ENCODE data around the gene DNAH17.

Gene DNAH17

DNA sequence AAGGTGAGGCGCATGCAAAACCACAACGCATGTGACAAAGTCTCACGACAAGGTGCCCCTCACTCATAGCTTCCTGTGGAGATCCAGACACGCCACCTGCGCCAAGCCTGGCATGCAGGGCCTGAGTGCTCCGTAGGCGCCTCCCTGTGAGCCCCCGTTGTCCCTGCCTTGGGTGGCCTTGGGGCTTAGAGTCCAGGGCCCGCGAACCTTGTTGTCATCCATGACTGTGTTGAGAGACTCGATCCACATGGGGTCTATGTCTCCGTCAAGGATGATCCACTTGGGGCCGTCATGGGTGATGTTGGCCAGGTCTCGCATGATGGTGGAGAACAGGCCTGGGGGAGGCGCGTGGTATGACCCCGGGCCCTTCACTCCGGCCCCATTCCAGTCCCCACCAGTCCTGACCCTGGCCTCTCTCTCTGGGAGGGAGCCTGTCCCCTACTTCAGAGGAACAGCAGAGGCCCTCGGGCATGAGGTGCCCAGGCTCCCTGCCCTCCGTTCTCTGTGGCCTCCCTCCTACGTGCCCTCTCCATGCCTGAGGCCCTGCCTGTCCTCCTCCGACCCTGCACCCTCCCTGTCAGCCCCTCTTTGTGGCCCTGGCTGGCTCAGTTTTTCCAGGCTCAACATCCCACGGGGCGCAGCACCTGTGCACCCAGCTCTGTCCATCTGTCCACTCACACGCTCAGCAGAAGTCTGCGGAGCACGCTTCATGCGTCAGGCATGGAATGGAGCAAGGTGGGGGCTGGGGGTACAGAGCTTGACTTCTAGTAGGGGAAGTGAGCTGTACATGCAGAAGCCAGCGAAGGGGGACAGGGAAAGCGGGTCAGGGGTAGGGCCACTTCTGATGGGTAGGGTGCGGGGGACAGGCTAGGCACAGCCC, 85.7 kb downstream of the DNAH17 start:
- no peak for DNase-seq

GRCh38 chr17:78490673-78491072, 86.5 kb downstream of the DNAH17 start:
- DNase-seq = no peak

DNA sequence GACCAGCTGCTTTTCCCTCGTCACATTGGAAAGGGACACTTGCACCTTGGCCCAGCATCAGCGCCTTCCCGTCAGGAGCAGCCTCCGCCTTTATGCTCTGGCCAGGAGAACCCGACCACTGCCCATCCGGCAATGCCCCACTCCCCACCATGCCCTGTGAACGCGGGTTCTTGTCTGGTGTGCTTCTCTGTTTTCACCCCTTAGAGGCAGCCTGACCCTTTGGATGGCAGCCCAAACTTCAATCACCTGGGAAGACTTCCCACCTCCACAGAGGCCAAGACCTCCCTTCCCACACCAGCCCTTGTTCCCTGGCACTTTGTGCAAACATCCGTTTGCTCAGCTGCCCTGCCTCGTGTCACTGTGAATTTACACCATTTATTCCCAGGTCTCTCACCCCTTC, 87.0 kb downstream of the DNAH17 start:
- DNase-seq = no peak

DNA sequence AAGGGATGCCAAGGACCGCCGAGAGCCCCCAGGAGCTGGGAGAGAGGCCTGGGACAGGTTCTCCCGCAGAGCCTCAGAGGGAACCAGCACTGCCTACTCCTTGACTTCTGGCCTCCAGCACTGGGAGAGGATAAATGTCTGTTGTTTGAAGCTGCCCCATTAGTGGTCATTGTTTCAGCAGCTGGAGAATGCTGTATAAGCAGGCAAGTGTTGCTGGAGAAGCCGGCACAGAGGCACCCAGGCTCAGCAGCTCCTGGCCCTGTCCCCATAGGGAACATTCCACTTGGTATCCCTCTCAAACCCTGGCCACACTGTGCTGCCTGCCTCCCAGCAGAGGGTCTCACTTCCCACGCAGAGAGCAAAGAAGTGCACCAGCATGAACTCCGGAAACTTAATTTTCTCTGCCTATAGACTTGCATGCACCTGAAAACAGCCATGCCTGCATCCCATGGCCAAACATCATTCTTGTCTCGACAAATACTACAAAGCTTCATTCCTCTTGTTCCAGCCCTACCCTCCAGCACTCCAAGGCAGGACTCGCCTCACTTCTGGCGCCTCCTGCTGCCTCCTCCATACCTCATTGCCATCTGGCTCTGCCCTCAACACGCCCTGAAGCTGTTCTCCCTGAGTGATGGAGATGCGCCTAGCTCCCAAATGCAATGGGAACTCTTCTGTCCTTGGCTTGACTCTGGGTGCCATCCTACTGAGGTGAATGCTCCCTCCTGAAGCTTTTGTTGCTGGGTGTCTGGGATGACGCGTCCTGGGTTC, 88.1 kb downstream of the DNAH17 start:
- no peak for DNase-seq

DNA sequence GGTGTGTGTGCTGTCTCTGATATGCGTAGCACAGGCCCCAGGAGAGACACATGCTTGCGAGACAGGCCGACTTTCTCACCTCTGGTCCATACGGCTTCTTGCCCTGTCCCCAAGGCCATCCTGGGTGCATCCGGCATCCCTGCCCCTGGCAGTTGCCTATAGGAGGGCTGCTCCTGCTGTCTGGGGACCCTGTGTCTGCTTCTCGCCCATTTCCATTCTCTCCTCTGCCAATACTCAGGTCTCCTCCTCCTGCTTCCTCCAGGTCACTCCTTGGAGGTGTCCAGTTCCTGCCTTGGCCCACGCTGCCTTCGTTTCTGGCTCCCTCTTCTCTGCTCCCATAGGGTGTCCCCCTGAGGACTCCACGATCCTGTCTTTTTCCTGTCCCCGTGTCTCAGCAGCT, 89.0 kb downstream of the DNAH17 start:
- no peak for DNase-seq

DNA sequence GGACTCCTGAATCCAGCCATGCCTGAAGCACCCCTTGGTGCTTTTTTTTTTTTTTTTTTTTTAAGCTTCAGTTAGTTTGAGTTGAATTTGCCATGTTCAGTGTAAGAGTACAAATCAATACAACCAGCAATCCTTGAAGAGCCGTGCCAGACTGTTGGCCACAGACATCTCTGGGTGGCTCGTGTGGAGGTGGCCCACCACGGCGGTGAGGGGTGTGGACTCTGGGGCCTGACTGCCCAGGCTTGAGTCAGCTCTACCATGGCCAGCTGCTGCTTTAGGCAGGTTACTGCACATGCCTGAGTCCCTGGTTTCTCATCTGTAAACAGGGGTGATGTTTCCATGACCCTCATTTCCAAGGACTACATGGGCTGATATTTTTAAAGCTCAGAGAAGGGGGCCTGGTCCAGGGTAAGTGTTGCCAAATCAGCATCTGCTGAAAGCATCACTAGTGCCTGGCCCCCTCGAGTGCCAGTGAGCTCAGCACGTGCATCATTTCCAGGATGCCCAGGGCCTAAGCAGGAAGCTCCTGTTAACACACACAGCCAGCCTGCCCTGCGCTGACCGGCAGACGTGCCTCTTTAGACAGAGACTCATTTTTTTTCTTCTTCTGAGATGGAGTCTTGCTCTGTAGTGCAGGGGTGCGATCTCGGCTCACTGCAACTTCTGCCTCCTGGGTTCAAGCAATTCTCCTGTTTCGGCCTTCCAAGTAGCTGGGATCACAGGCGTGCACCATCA, 90.1 kb downstream of the DNAH17 start:
- no peak for DNase-seq

DNA sequence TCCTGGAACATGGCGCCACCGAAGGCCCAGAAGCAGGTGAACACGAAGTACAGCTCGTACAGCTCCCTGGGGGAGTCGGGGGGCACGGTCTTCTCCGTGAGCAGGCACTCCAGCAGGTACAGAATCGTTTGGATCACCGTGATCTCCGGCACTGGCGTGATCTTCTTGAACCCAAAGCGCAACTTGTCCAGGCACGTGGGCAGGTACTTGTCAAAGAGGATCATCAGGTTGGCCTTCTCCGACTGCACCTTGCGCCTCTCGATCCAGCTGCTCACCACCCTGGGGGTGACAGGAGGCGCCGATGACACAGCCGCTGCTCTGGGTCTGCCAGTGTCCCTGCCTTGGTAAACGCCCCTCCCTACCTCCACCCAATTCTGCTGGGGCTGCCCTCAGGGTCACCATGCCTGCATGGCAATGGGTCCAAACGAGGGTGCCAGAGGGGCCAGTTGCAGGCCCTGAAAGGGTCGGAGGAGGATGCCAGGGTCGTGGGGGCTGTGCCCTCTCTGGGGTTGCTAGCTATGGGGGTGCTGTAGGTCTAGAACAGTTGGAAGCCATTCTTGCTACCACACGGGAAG, 90.9 kb downstream of the DNAH17 start:
- DNase-seq = no peak

- no peak for DNase-seq
Observed at GRCh38 chr17:78485290-78486168, 91.7 kb downstream of the DNAH17 start.

DNA sequence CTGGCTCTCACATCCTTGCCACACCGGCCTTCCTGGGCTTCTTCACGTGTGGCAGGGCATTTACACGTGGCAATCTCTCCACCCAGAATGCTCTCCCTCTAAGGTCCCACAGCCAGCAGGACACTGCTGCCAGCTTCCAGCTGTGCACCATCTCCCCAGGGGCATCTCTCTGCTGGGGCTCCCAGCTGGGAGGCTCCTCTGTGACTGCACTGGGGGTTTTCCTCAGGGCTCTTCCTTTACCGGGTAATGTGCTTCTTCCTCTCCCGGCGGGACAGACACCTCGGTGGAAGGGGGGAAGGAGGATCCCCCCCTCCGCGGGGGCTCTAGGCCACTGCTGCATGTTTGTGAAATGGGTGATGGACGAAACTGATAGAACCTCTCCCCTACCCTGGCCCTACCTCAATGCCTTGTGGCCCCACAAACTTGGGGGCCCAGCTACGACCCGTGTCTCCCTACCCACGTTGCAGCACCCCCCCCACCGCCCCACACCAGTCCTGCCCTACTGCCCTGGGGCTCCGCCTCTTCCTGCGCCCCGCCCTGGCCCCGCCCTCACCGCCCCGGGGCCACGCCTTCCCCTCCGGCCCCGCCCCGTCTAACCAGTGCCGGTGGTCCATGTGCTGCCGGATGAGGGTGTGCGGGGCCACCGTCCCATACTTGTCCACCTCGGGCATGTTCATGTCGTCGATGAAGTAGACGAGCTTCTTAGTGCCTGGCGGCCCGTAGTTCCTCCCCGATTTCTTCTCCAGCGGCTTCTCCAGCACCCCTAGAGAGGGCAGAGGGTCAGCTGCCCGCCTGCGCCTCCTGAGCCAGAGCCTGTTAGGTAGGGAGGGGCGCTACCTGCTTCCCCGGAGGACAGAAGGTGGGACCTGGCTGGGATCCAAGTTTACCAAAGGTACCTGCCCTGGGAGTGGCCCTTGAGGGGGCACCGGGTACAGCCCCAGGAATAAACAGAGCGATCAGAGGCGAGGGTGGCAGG, 92.6 kb downstream of the DNAH17 start:
- DNase-seq = no peak

DNA sequence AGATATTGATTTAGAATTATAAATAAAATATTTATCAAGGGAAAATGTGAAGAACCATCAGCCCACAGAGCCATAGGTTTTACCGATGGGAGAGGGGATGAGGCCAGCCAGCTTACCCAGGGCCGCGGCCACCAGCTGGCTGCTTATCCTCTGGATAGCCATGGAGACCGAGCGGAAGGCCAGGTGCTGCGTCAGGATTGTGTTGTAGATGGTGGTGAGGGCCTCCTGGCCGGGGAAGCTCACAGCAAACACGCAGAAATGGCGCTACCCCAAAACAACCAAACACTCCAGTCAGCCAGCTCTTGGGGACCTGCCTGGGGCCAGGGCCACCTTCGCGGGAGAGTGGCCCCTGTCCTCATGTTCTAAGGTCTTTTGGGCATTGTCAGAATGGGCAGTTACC, 97.8 kb downstream of the DNAH17 start:
- DNase-seq = no peak

DNA sequence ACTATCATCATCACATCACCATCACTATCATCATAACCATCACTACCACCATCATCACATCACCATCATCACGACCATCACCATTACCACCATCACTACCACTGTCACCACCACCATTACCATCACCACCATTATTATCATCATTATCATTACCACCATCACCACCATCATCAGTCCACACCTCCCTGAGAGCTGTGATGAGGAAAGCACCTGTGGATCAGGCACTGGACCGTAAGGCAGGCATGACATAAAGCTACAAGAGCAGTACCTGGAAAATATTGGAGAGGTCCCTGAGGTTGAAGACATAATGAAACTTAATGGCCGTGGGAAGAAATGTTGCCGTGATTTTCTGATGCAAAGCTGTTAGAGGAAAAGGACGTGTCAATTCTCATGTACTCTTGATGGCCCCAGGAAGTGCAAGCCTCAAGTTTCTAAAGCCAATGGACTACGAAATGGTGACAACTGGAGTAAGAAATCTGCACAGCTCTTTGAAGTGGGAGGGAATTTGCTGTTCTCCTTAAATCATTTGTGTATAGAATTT, 98.4 kb downstream of the DNAH17 start:
- DNase-seq = no peak

GRCh38 chr17:78477913-78478756, 99.1 kb downstream of the DNAH17 start:
- DNase-seq = no peak

DNA sequence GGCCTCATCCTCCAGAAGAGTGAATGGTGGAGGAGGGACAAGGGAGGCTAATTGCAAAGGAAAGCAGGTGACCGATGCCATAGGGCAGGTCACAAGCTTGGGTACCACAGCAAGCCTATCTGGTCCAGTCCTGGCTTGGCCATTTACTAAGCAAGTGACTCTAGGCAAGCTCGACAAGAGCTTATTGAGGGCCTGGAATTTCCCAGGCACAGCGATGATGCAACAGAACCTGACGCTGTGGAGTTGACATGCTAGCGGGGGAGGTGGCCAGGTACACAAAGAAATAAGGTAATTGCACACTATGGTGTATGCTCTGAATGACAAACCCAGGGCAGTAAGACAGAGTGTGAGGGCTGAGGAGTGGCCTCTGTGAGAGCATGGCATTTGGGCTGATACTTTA, 100.2 kb downstream of the DNAH17 start:
- no peak for DNase-seq

DNA sequence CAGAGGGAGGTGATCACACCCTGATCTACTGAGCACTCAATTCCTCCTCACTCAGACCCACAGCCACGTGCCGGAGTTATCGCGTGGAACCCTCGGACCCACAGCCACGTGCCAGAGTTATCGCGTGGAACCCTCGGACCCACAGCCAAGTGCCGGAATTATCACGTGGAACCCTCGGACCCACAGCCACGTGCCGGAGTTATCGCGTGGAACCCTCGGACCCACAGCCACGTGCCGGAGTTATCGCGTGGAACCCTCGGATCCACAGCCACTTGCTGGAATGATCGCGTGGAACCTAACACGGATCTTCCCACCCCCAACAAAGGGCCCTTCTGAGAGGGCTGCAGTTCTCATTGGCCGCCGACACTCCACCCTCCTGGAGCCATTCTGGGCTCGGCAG, 101.0 kb downstream of the DNAH17 start:
- no peak for DNase-seq

- no peak for DNase-seq
Observed at GRCh38 chr17:78475211-78475610, 102.0 kb downstream of the DNAH17 start.

- no peak for DNase-seq
Observed at GRCh38 chr17:78474614-78475146, 102.5 kb downstream of the DNAH17 start.

GRCh38 chr17:78473951-78474613, 103.1 kb downstream of the DNAH17 start:
- no peak for DNase-seq

DNA sequence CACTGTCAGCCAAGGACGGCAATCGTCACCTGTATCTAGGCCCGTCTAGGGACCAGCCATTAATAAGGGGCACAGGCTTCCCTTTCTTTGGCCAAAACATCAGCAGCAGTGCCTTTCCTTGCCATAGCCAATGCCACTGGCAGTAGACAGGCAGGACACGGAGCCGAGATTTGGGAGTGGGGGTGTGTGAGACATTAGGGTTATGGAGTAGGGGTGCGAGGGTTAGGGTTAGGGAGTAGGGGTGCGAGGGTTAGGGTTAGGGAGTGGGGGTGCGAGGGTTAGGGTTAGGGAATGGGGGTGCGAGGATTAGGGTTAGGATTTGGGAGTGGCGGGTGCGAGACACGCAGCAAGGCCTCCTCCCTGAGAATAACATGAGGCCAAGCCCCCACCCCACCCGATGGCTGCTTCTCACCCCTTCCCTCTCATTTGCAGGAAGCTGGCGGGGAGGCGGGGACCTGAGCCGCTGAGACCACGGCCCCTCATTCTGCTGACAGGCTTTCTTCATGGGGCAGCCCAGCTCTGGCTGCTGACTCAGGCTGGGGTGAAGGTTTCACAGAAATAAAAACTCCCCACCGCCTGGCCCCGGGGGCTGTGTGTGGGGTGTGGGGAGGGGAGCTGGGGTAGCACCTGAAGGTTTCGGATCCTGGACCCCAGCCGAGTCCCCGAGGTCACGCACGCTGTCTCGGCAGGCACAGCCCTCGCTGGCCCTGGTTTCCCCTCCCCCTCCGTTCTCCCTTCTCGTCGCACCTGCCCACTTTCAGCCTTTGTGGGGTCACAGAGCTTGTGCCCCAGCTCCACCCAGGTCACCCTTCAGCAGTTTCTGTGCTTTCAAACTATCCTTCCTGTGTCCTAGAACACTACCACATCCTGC, 104.9 kb downstream of the DNAH17 start:
- no peak for DNase-seq
